K562 (cell line): ENCODE results near the gene GFI1. TPM values are rescaled to one million over a fixed set of nuclear protein-coding genes. Genes with fewer than 3 reads are reported as not detected.

Experiments used
- ATAC-seq: fragments of 200-7000 bp; cut with Tn5 transposase; 3 replicates; pipeline ENCODE4 v1.9.1; 2020; ENCODE audit warnings: moderate library complexity
- BruUV-seq: library from RNA; stranded (reverse); fragments of 400-500 nt; replicated peaks from 2 replicates; lab custom pipeline; 2021; lab: Mats Ljungman, UMichigan
- CTCF ChIA-PET: fragments of 300-600 bp; formaldehyde crosslinking; extraction: SDS; loops from one replicate; lab custom pipeline; 2021; ENCODE audit warnings: low intra/inter-chr PET ratio; lab: Yijun Ruan, JAX
- POLR2A ChIA-PET: fragments of 300-600, 350-650 bp; sonication (Branson Sonifier 250); formaldehyde crosslinking; extraction: SDS; loops from one replicate; lab custom pipeline; 2021; ENCODE audit warnings: antibody characterized with exemption, inconsistent platforms; lab: Yijun Ruan, JAX
- DNase-seq, 4 experiments: peaks; one replicate each; pipeline versions ENCODE4 v3.0.0 to v3.0.0-alpha.2; 2011 to 2018; ENCODE audit warnings: low spot score in 3 of 4, mixed read lengths in 3 of 4; ENCODE audit errors: extremely low read depth in 1 of 4
- FAIRE-seq: peaks from 2 replicates; lab custom pipeline; 2011; peaks lifted over from hg19 to GRCh38; lab: Jason Lieb, UNC
- H2AFZ ChIP-seq: 2 replicates; pipeline ENCODE4 v1.6.0; 2011; ENCODE audit warnings: low read depth, low read length, control low read depth, inconsistent platforms
- H3K27ac ChIP-seq: fragments of 200-600 bp; 3 replicates; pipeline ENCODE4 v1.8.0; 2011; ENCODE audit warnings: low read depth, mild to moderate bottlenecking, control low read depth, inconsistent platforms, low read length, moderate library complexity, mixed read lengths; ENCODE audit errors: extremely low read depth
- H3K27me3 ChIP-seq, 2 experiments: fragments of 300-600 bp in 1 of 2; 2 replicates in 1 of 2; 3 replicates in 1 of 2; pipeline versions ENCODE4 v1.6.0 to v1.8.0; 2011; ENCODE audit warnings: inconsistent platforms in 2 of 2, low read length in 2 of 2, mild to moderate bottlenecking in 1 of 2, mixed read lengths in 1 of 2, moderate library complexity in 1 of 2; ENCODE audit not compliant: control insufficient read depth in 2 of 2, insufficient read depth in 2 of 2
- H3K36me3 ChIP-seq: fragments of 300-600 bp; 3 replicates; pipeline ENCODE4 v1.8.0; 2011; ENCODE audit warnings: mild to moderate bottlenecking, low read length, inconsistent platforms; ENCODE audit not compliant: control insufficient read depth, insufficient read depth
- H3K4me1 ChIP-seq, 2 experiments: fragments of 200-600 bp in 1 of 2; replicated peaks in 1 of 2; 2 replicates in 1 of 2; 3 replicates in 1 of 2; pipeline versions ENCODE4 v1.5.1 to v1.8.0; 2011; ENCODE audit warnings: inconsistent platforms in 2 of 2, low read length in 2 of 2, mild to moderate bottlenecking in 1 of 2, mixed read lengths in 1 of 2, moderate library complexity in 1 of 2; ENCODE audit not compliant: control insufficient read depth in 2 of 2, insufficient read depth in 2 of 2
- H3K4me2 ChIP-seq: 2 replicates; pipeline ENCODE4 v1.6.1; 2011; ENCODE audit warnings: low read length, control low read depth, inconsistent platforms, mixed read lengths; ENCODE audit not compliant: insufficient read depth
- H3K4me3 ChIP-seq: fragments of 200-600 bp; sonication (generic), shearing (Covaris generic); 2 replicates; pipeline ENCODE4 v1.5.1; 2016; ENCODE audit warnings: control low read depth, inconsistent platforms
- H3K79me2 ChIP-seq: fragments of 200-600 bp; 3 replicates; pipeline ENCODE4 v1.8.0; 2011; ENCODE audit warnings: low read length, inconsistent platforms; ENCODE audit not compliant: control insufficient read depth, insufficient read depth
- H3K9ac ChIP-seq, 2 experiments: 2 replicates each; pipeline versions ENCODE4 v1.6.0 to v1.6.1; 2011; ENCODE audit warnings: low read depth in 2 of 2, low read length in 2 of 2, control low read depth in 1 of 2, inconsistent platforms in 1 of 2, mild to moderate bottlenecking in 1 of 2, mixed read lengths in 1 of 2; ENCODE audit not compliant: insufficient read depth in 1 of 2
- H3K9me1 ChIP-seq: one replicate; pipeline ENCODE4 v1.6.0; 2011; ENCODE audit warnings: inconsistent platforms, mild to moderate bottlenecking, low read length, moderate library complexity; ENCODE audit not compliant: control insufficient read depth, insufficient read depth
- H3K9me3 ChIP-seq: replicated peaks from 2 replicates; pipeline ENCODE4 v1.5.1; 2011; ENCODE audit warnings: low read depth, low read length, inconsistent platforms; ENCODE audit not compliant: control insufficient read depth, insufficient read depth
- H4K20me1 ChIP-seq: replicated peaks from 2 replicates; pipeline ENCODE4 v1.6.1; 2011; ENCODE audit warnings: low read length, inconsistent platforms, mixed read lengths; ENCODE audit not compliant: control insufficient read depth, insufficient read depth
- ID3 ChIP-seq, 2 experiments: fragments of 250-450 bp in 1 of 2; fragments of 450-650 bp in 1 of 2; sonication (Bioruptor Pico) in 1 of 2; IDR thresholded peaks; 2 replicates each; pipeline versions ENCODE4 v1.6.1 to v1.8.0; 2016 to 2021; ENCODE audit warnings: mild to moderate bottlenecking in 2 of 2, moderate library complexity in 2 of 2, missing compliant biosample characterization in 1 of 2, missing genetic modification characterization in 1 of 2
- ZNF347 ChIP-seq: fragments of 450-650 bp; formaldehyde crosslinking; IDR thresholded peaks from 2 replicates; pipeline ENCODE4 v1.4.0; 2020; ENCODE audit warnings: low read depth, mild to moderate bottlenecking, moderate library complexity
- WGBS: fragments of 100-300 bp; shearing (Covaris generic); methylation state at CpG from one replicate; pipeline ENCODE4 v1.1.6; 2016; ENCODE audit warnings: low coverage, mixed read lengths; ENCODE audit not compliant: insufficient coverage; ENCODE audit errors: missing lambda C conversion rate; 5-methylcytosine and 5-hydroxymethylcytosine counted together
- in situ Hi-C: fragments of 300-500 bp; cut with MboI; formaldehyde crosslinking; loops from 4 replicates; pipeline ENCODE4 v1.15.0; 2018; ENCODE audit warnings: inconsistent platforms, mixed read lengths
- intact Hi-C: fragments of 100-400 bp; cut with micrococcal nuclease; formaldehyde crosslinking; loops from 2 replicates; pipeline ENCODE4 v1.14.2; 2022
- polyA plus RNA-seq, 8 experiments: library from polyadenylated mRNA; depleted of rRNA in 4 of 8; stranded (reverse) in 5 of 8; unstranded in 3 of 8; fragments of >200 nt; fragmentation: Nextera tagmentation in 2 of 8; fragmentation: Illumina TruSeq in 1 of 8; extraction: Ambion mirVana in 2 of 8; extraction: Trizol in 1 of 8; gene quantifications; 2 replicates each; pipeline versions ENCODE4 v1.2.1 to v1.2.3, GENCODE V29; 2011 to 2014; ENCODE audit warnings: inconsistent platforms in 1 of 8, missing spikeins in 1 of 8
- total RNA-seq, 7 experiments: library from RNA; depleted of rRNA in 6 of 7; stranded (reverse); fragments of >200 nt in 6 of 7; fragmentation: Illumina TruSeq in 2 of 7; extraction: Trizol in 2 of 7; gene quantifications; 2 replicates each; pipeline versions ENCODE4 v1.2.1 to v1.2.3, GENCODE V29; 2011 to 2021; ENCODE audit warnings: low replicate concordance in 1 of 7
- TF ChIP-seq, protein P1 (sequence below): fragments of 450-650 bp; formaldehyde crosslinking; IDR thresholded peaks from 2 replicates; pipeline ENCODE4 v1.4.0; 2020; ENCODE audit warnings: mild to moderate bottlenecking, moderate library complexity

GFI1 gene
- total and polyA plus RNA-seq, 9 of the 15 experiments (the other 6 are each of a cell fraction or from before 2014, with no cell fraction given): 0.07 to 0.93 (median 0.46) TPM

DNA sequence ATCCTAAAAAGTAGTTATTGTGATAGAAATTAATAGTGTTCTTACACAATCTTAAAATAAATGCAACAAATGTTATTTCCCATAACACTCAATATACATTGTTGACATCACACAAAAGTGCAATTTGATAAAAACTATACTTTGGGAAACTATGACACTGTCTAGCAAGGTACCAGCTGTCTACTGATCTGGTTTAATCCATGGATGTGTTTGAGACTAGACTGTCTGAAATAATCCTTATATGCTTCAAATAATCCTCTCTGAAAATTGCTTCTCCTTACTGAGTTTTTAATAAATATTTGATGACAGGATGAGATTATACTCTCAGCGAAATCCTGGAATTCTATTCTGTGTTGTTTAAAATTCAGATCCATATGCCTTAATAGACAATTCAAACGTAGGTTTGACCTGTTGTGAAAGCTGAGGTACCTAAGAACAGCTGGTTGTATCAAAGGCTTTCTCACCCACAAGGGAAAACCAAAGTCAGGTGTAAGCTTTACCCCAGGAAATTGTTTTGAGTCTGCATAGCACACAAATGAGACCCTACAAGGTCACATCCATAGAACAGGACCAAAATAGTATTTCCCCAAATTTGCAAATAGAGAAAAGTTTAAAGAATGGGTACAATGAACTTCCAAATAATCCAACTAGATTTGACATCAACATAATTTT is 8.8 kb upstream of the GFI1 start:
- CTCF ChIA-PET: no interaction called here
- Histone ChIP-seq H3K4me2 (no peak overlapping the region), H4K20me1 (no peaks in the 10 kb centered on the region), H3K36me3 (no peaks in the 10 kb centered on the region), H3K9ac (no peak overlapping the region), H3K4me1 (no peaks in the 10 kb centered on the region), H3K9me1 (no peaks in the 10 kb centered on the region), H3K4me3 (no peak overlapping the region), H3K27me3 (no peaks in the 10 kb centered on the region), H3K27ac (no peak overlapping the region), H3K9me3 (no peaks in the 10 kb centered on the region), H2AFZ (no peak overlapping the region), H3K79me2 (no peaks in the 10 kb centered on the region)
- in situ Hi-C loops: no loop called here
- 0% methylated on average over 2 of the region's 2 CpGs for WGBS
- no peak for DNase-seq
- no peak for ATAC-seq
- no TSS peak for BruUV-seq
- no peak for FAIRE-seq
- intact Hi-C loops: no loop called here
- POLR2A ChIA-PET: no interaction called here
- TF ChIP-seq ZNF347 (CRISPR knock-in tag) (no peak), ID3 (CRISPR knock-in tag; IDR thresholded peaks at IDR 0.05) (no peak), ID3 (tag; IDR thresholded peaks at IDR 0.05) (no peak)
- TF ChIP-seq, protein P1, sequence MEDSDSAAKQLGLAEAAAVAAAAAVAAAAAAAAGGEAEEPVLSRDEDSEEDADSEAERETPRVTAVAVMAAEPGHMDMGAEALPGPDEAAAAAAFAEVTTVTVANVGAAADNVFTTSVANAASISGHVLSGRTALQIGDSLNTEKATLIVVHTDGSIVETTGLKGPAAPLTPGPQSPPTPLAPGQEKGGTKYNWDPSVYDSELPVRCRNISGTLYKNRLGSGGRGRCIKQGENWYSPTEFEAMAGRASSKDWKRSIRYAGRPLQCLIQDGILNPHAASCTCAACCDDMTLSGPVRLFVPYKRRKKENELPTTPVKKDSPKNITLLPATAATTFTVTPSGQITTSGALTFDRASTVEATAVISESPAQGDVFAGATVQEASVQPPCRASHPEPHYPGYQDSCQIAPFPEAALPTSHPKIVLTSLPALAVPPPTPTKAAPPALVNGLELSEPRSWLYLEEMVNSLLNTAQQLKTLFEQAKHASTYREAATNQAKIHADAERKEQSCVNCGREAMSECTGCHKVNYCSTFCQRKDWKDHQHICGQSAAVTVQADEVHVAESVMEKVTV (CRISPR knock-in tag): no peak
